H1 (cell line): ENCODE data around the gene WNK2. TPM values are rescaled to one million over a fixed set of nuclear protein-coding genes. Genes with fewer than 3 reads are reported as not detected.

Source experiments
- CTCF ChIA-PET: fragments of 300-600 bp; sonication (Branson Sonifier 250); formaldehyde crosslinking; loops from one replicate; lab custom pipeline; 2021; ENCODE audit not compliant: partially characterized antibody; lab: Charles Lee
- POLR2A ChIA-PET: fragments of 300-600 bp; sonication (Branson Sonifier 250); formaldehyde crosslinking; loops from one replicate; lab custom pipeline; 2021; ENCODE audit warnings: inconsistent platforms; ENCODE audit not compliant: partially characterized antibody; lab: Charles Lee
- DNase-seq, 2 experiments: peaks; one replicate each; pipeline versions ENCODE4 v3.0.0 to v3.0.0-alpha.2; 2010 to 2022; ENCODE audit warnings: low spot score in 2 of 2, low read depth in 1 of 2, mixed read lengths in 1 of 2
- FAIRE-seq: peaks from 2 replicates; lab custom pipeline; 2011; peaks lifted over from hg19 to GRCh38; lab: Jason Lieb, UNC
- H2AFZ ChIP-seq: 2 replicates; pipeline ENCODE4 v1.8.1; 2012; ENCODE audit warnings: low read length, inconsistent platforms
- H2AK5ac ChIP-seq: 2 replicates; pipeline ENCODE4 v1.6.1; 2013; ENCODE audit warnings: low read depth, low read length
- H2BK120ac ChIP-seq: replicated peaks from 2 replicates; pipeline ENCODE3; 2013; ENCODE audit warnings: low read depth, low read length, inconsistent platforms
- H2BK12ac ChIP-seq: 2 replicates; pipeline ENCODE4 v1.6.1; 2013; ENCODE audit warnings: low read depth, low read length
- H2BK15ac ChIP-seq: 2 replicates; pipeline ENCODE4 v1.6.1; 2013; ENCODE audit warnings: low read length
- H2BK20ac ChIP-seq: 2 replicates; pipeline ENCODE4 v1.6.1; 2013; ENCODE audit warnings: low read length
- H2BK5ac ChIP-seq: 2 replicates; pipeline ENCODE4 v1.6.1; 2013; ENCODE audit warnings: low read depth, low read length
- H3K14ac ChIP-seq: 2 replicates; pipeline ENCODE4 v1.6.1; 2013; ENCODE audit warnings: inconsistent platforms; ENCODE audit not compliant: insufficient read length
- H3K18ac ChIP-seq: 2 replicates; pipeline ENCODE4 v1.6.1; 2013; ENCODE audit warnings: low read length; ENCODE audit errors: extremely low read depth
- H3K23ac ChIP-seq: 2 replicates; pipeline ENCODE4 v1.6.1; 2013; ENCODE audit warnings: inconsistent platforms; ENCODE audit not compliant: insufficient read length
- H3K23me2 ChIP-seq: 2 replicates; pipeline ENCODE4 v1.6.1; 2013; ENCODE audit warnings: low read depth, low read length
- H3K27ac ChIP-seq: 2 replicates; pipeline ENCODE4 v1.6.1; 2011; ENCODE audit warnings: low read depth, low read length, inconsistent platforms
- H3K27me3 ChIP-seq, 4 experiments: replicated peaks in 1 of 4; 1 replicate in 1 of 4; 2 replicates in 3 of 4; pipeline versions ENCODE4 v1.6.1 to v1.8.1; 2011 to 2013; ENCODE audit warnings: low read length in 3 of 4, mild to moderate bottlenecking in 3 of 4, inconsistent platforms in 2 of 4, mixed read lengths in 2 of 4, moderate library complexity in 1 of 4; ENCODE audit not compliant: control insufficient read depth in 3 of 4, insufficient read depth in 3 of 4; ENCODE audit errors: extremely low read depth in 1 of 4
- H3K36me3 ChIP-seq, 4 experiments: 2 replicates each; pipeline versions ENCODE4 v1.6.1 to v1.8.1; 2011 to 2013; ENCODE audit warnings: mild to moderate bottlenecking in 4 of 4, low read length in 3 of 4, moderate library complexity in 2 of 4, control low read depth in 1 of 4, inconsistent platforms in 1 of 4; ENCODE audit not compliant: insufficient read depth in 4 of 4, control insufficient read depth in 2 of 4
- H3K4ac ChIP-seq: replicated peaks from 2 replicates; pipeline ENCODE3; 2013; ENCODE audit warnings: low read length, low read depth, mixed read lengths, inconsistent platforms; ENCODE audit not compliant: insufficient read length
- H3K4me1 ChIP-seq, 4 experiments: replicated peaks in 1 of 4; 1 replicate in 1 of 4; 2 replicates in 3 of 4; pipeline versions ENCODE4 v1.6.1 to v1.8.1; 2011 to 2013; ENCODE audit warnings: low read length in 3 of 4, inconsistent platforms in 2 of 4, mixed read lengths in 1 of 4; ENCODE audit not compliant: insufficient read depth in 4 of 4, control insufficient read depth in 3 of 4
- H3K4me2 ChIP-seq, 2 experiments: 2 replicates each; pipeline versions ENCODE4 v1.6.1 to v1.8.1; 2011 to 2013; ENCODE audit warnings: low read depth in 2 of 2, low read length in 2 of 2, control low read depth in 1 of 2, inconsistent platforms in 1 of 2, mild to moderate bottlenecking in 1 of 2; ENCODE audit not compliant: insufficient read depth in 1 of 2
- H3K4me3 ChIP-seq, 4 experiments: fragments of 200-600, 300-600 bp in 1 of 4; sonication (generic), shearing (Covaris generic), sonication (Bioruptor Twin) in 1 of 4; 2 replicates each; pipeline versions ENCODE4 v1.5.1 to v1.8.1; 2011 to 2016; ENCODE audit warnings: low read length in 4 of 4, low read depth in 3 of 4, control low read depth in 2 of 4, inconsistent platforms in 2 of 4, mild to moderate bottlenecking in 2 of 4, mixed read lengths in 1 of 4, moderate library complexity in 1 of 4; ENCODE audit not compliant: insufficient read depth in 2 of 4; ENCODE audit errors: extremely low read depth in 1 of 4
- H3K56ac ChIP-seq: replicated peaks from 2 replicates; pipeline ENCODE3; 2013; ENCODE audit warnings: low read depth, mild to moderate bottlenecking, mixed read lengths, low read length, inconsistent platforms; ENCODE audit not compliant: insufficient read length
- H3K79me1 ChIP-seq: 2 replicates; pipeline ENCODE4 v1.6.1; 2013; ENCODE audit warnings: low read depth, low read length, control low read depth
- H3K79me2 ChIP-seq, 2 experiments: 2 replicates each; pipeline versions ENCODE4 v1.6.1 to v1.8.1; 2012 to 2013; ENCODE audit warnings: low read length in 2 of 2, mild to moderate bottlenecking in 2 of 2, inconsistent platforms in 1 of 2; ENCODE audit not compliant: insufficient read depth in 2 of 2, control insufficient read depth in 1 of 2
- H3K9ac ChIP-seq, 4 experiments: replicated peaks in 1 of 4; 1 replicate in 1 of 4; 2 replicates in 3 of 4; pipeline versions ENCODE4 v1.6.1 to v1.8.1; 2011 to 2013; ENCODE audit warnings: low read depth in 3 of 4, low read length in 3 of 4, control low read depth in 2 of 4, mild to moderate bottlenecking in 2 of 4, moderate library complexity in 2 of 4, inconsistent platforms in 1 of 4; ENCODE audit errors: extremely low read depth in 1 of 4
- H3K9me3 ChIP-seq, 2 experiments: 2 replicates each; pipeline versions ENCODE4 v1.6.1 to v1.8.1; 2012 to 2013; ENCODE audit warnings: mild to moderate bottlenecking in 2 of 2, moderate library complexity in 2 of 2, control low read depth in 1 of 2, inconsistent platforms in 1 of 2, low read depth in 1 of 2, low read length in 1 of 2, mixed read lengths in 1 of 2; ENCODE audit not compliant: insufficient read depth in 2 of 2
- H4K20me1 ChIP-seq, 2 experiments: replicated peaks in 1 of 2; 2 replicates each; pipeline versions ENCODE3 to v1.8.1; 2011 to 2013; ENCODE audit warnings: inconsistent platforms in 2 of 2, low read length in 2 of 2, mild to moderate bottlenecking in 1 of 2; ENCODE audit not compliant: insufficient read depth in 2 of 2, control insufficient read depth in 1 of 2
- H4K5ac ChIP-seq: 2 replicates; pipeline ENCODE4 v1.6.1; 2013; ENCODE audit warnings: low read length, low read depth, mixed read lengths, inconsistent platforms; ENCODE audit not compliant: insufficient read length
- H4K8ac ChIP-seq: 2 replicates; pipeline ENCODE4 v1.8.0; 2013; ENCODE audit warnings: mild to moderate bottlenecking, moderate library complexity, low read length, inconsistent platforms; ENCODE audit not compliant: insufficient read depth; ENCODE audit errors: extremely low read depth
- H4K91ac ChIP-seq: replicated peaks from 2 replicates; pipeline ENCODE3; 2013; ENCODE audit warnings: low read length, mixed read lengths, inconsistent platforms; ENCODE audit not compliant: insufficient read length
- CBX5 ChIP-seq: fragments of 300-800, 300-1000 bp; sonication (generic); IDR thresholded peaks from 2 replicates; pipeline ENCODE4 v1.7.1; 2016; ENCODE audit warnings: antibody characterized with exemption, low read length, low read depth
- CTBP2 ChIP-seq: IDR thresholded peaks from 2 replicates; pipeline ENCODE4 v1.7.0; 2011; ENCODE audit warnings: borderline replicate concordance, mild to moderate bottlenecking, moderate library complexity, mixed read lengths, low read length; ENCODE audit not compliant: insufficient read depth, insufficient read length
- GABPA ChIP-seq: IDR thresholded peaks from 2 replicates; pipeline ENCODE4 v1.6.1; 2011; ENCODE audit warnings: mild to moderate bottlenecking, low read length, moderate library complexity, borderline replicate concordance; ENCODE audit not compliant: insufficient read depth
- JUND ChIP-seq: IDR thresholded peaks from 2 replicates; pipeline ENCODE4 v1.6.1; 2011; ENCODE audit warnings: mild to moderate bottlenecking, improper control_type of control experiment, low read length
- POLR2AphosphoS5 ChIP-seq: IDR thresholded peaks from 2 replicates; pipeline ENCODE4 v1.6.1; 2011; ENCODE audit warnings: low read depth, low read length
- SIRT6 ChIP-seq: IDR thresholded peaks from one replicate; pipeline ENCODE4 v1.7.1; 2012; ENCODE audit warnings: low read length, inconsistent platforms
- SP1 ChIP-seq: IDR thresholded peaks from 2 replicates; pipeline ENCODE4 v1.6.1; 2011; ENCODE audit warnings: low read depth, low read length
- SP4 ChIP-seq: IDR thresholded peaks from 2 replicates; pipeline ENCODE4 v1.6.1; 2012; ENCODE audit warnings: low read length, inconsistent platforms
- WGBS, 2 experiments: shearing (Covaris generic) in 1 of 2; methylation state at CpG; one replicate each; pipeline versions ENCODE4 v1.1.6 to v1.1.7; 2013 to 2015; ENCODE audit warnings: low lambda C conversion rate in 2 of 2, mixed read lengths in 2 of 2, inconsistent platforms in 1 of 2, low coverage in 1 of 2, missing lambda C conversion rate in 1 of 2; ENCODE audit not compliant: insufficient replicate concordance in 2 of 2, insufficient coverage in 1 of 2, insufficient read length in 1 of 2; ENCODE audit errors: extremely low coverage in 1 of 2, missing lambda C conversion rate in 1 of 2; 5-methylcytosine and 5-hydroxymethylcytosine counted together
- polyA plus RNA-seq, 7 experiments: library from polyadenylated mRNA; depleted of rRNA in 3 of 7; stranded (reverse) in 5 of 7; unstranded in 2 of 7; fragments of >200 nt in 5 of 7; fragments of 200-250 nt in 2 of 7; gene quantifications; 1 replicate in 5 of 7; 2 replicates in 1 of 7; 4 replicates in 1 of 7; pipeline versions ENCODE4 v1.2.1 to v1.2.3, GENCODE V29; 2011 to 2013; ENCODE audit warnings: missing spikeins in 2 of 7, mixed read lengths in 2 of 7
- total RNA-seq: library from RNA; stranded (reverse); fragmentation: NEBNext Ultra II Directional; extraction: Animal tissue kit (Norgen Biotek cat#: 25700); gene quantifications from 2 replicates; pipeline ENCODE4 v1.2.1, GENCODE V29; 2021
- TF ChIP-seq, protein P1 (sequence below), 3 experiments: IDR thresholded peaks; 1 replicate in 2 of 3; 2 replicates in 1 of 3; pipeline versions ENCODE4 v1.5.1 to v1.6.1; 2011; ENCODE audit warnings: low read length in 3 of 3, mild to moderate bottlenecking in 3 of 3, inconsistent platforms in 2 of 3, low read depth in 1 of 3, moderate library complexity in 1 of 3; ENCODE audit not compliant: insufficient read depth in 1 of 3; ENCODE audit errors: control extremely low read depth in 1 of 3

Gene WNK2
- total and polyA plus RNA-seq, 2 of the 8 experiments (the other 6 are each of a cell fraction or from before 2014, with no cell fraction given) = 12.0 to 87.2 TPM

- Histone ChIP-seq H2BK20ac (no peak overlapping the region), H4K8ac (no peak overlapping the region), H3K27ac (no peak overlapping the region), H3K23me2 (no peaks in the 10 kb centered on the region), H2BK120ac (no peak overlapping the region), H2BK5ac (no peak overlapping the region; the same call in 1 of the 2 replicates), H4K91ac (no peak overlapping the region), H4K20me1 (peaks cover 2 to 11% of the 10 kb centered on the region in 2 experiments), H3K56ac (no peak overlapping the region), H3K9me3 (no peaks in the 10 kb centered on the region), H2BK15ac (no peak overlapping the region), H2AFZ (no peak overlapping the region), H3K18ac (no peak overlapping the region), H3K79me2 (no peaks in the 10 kb centered on the region), H3K4me3 (no peak overlapping the region), H3K79me1 (no peaks in the 10 kb centered on the region; the same call in 1 of the 2 replicates), H3K27me3 (no peaks in the 10 kb centered on the region), H3K36me3 (peaks cover 3 to 8% (median 3%) of the 10 kb centered on the region in 4 experiments; a peak in 3 of 8 replicates), H3K9ac (no peak overlapping the region), H3K23ac (no peak overlapping the region), H2AK5ac (no peak overlapping the region), H3K4me1 (peaks cover 0 to 13% (median 3%) of the 10 kb centered on the region in 4 experiments; a peak in 3 of 7 replicates), H3K14ac (no peak overlapping the region), H4K5ac (no peak overlapping the region), H3K4ac (no peak overlapping the region), H3K4me2 (no peak overlapping the region), H2BK12ac (no peak overlapping the region)
- ChIA-PET CTCF (interaction anchor here (0.9 to 1.7 kb wide), 3 partner anchors 16 to 59 kb away, joined by 3 to 6 read pairs (median 3); no protein-coding TSS in a partner anchor), POLR2A (no interaction called here)
- DNase-seq = no peak
- FAIRE-seq = no peak
- WGBS, 2 experiments = 82% methylated on average over 21 of the region's 24 CpGs; no CpG with 5 or more reads in 1 of the 2 experiments
- no peak for TF ChIP-seq GABPA
- TF ChIP-seq SIRT6 = no peak
- TF ChIP-seq POLR2AphosphoS5 = no peak
- TF ChIP-seq SP1 = no peak
- TF ChIP-seq CTBP2 = no peak
- no peak for TF ChIP-seq SP4
- no peak for TF ChIP-seq JUND
- TF ChIP-seq CBX5 = no peak
- TF ChIP-seq, protein P1, sequence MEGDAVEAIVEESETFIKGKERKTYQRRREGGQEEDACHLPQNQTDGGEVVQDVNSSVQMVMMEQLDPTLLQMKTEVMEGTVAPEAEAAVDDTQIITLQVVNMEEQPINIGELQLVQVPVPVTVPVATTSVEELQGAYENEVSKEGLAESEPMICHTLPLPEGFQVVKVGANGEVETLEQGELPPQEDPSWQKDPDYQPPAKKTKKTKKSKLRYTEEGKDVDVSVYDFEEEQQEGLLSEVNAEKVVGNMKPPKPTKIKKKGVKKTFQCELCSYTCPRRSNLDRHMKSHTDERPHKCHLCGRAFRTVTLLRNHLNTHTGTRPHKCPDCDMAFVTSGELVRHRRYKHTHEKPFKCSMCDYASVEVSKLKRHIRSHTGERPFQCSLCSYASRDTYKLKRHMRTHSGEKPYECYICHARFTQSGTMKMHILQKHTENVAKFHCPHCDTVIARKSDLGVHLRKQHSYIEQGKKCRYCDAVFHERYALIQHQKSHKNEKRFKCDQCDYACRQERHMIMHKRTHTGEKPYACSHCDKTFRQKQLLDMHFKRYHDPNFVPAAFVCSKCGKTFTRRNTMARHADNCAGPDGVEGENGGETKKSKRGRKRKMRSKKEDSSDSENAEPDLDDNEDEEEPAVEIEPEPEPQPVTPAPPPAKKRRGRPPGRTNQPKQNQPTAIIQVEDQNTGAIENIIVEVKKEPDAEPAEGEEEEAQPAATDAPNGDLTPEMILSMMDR (IDR thresholded peaks at IDR 0.05; ENCODE audit: control extremely low read depth in 1 of 3, insufficient read depth in 1 of 3, low read depth in 1 of 3, low read length in 3 of 3) = no peak
These were observed 60.8 kb downstream of the WNK2 start for GRCh38 chr9:93244510-93245436.
